SU-DHL-6 (cell line): Measurements from ENCODE around the gene LRP1B.

Source experiments
- EZH2phosphoT487 ChIP-seq: fragments of 200-600 bp; sonication (generic), shearing (Covaris generic); conservative IDR thresholded peaks from 2 replicates; pipeline ENCODE4 v1.6.1; 2018; ENCODE audit warnings: mild to moderate bottlenecking, antibody characterized with exemption, low read length, moderate library complexity, mixed read lengths
- TF ChIP-seq, protein P1 (sequence below): fragments of 200-600 bp; sonication (generic); IDR thresholded peaks from one replicate; pipeline ENCODE4 v1.5.1; 2017; ENCODE audit warnings: antibody characterized with exemption, mild to moderate bottlenecking, low read length, moderate library complexity; ENCODE audit not compliant: insufficient read depth, poor library complexity, severe bottlenecking

GRCh38 chr2:140269000-140269399 lies 1861.8 kb downstream of the LRP1B start:
- TF ChIP-seq, protein P1, sequence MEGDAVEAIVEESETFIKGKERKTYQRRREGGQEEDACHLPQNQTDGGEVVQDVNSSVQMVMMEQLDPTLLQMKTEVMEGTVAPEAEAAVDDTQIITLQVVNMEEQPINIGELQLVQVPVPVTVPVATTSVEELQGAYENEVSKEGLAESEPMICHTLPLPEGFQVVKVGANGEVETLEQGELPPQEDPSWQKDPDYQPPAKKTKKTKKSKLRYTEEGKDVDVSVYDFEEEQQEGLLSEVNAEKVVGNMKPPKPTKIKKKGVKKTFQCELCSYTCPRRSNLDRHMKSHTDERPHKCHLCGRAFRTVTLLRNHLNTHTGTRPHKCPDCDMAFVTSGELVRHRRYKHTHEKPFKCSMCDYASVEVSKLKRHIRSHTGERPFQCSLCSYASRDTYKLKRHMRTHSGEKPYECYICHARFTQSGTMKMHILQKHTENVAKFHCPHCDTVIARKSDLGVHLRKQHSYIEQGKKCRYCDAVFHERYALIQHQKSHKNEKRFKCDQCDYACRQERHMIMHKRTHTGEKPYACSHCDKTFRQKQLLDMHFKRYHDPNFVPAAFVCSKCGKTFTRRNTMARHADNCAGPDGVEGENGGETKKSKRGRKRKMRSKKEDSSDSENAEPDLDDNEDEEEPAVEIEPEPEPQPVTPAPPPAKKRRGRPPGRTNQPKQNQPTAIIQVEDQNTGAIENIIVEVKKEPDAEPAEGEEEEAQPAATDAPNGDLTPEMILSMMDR, result no peak
- TF ChIP-seq EZH2phosphoT487, result no peak
